ENCODE measurements around the gene C5orf46.

The C5orf46 gene

DNA sequence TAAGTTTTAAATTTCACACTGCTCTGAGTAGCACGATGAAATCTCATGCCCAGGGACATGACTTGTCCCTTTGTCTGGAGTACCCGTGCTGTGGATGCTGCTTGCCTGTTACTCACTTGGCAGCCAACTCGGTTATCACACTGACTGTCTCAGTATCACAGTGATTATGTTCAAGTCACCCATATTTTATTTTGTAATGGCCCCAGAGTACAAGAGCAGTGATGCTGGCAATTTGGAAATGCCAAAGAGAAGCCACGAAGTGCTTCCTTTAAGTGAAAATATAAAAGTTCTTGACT, 50.6 kb downstream of the C5orf46 start:
- TF ChIP-seq, protein P1, sequence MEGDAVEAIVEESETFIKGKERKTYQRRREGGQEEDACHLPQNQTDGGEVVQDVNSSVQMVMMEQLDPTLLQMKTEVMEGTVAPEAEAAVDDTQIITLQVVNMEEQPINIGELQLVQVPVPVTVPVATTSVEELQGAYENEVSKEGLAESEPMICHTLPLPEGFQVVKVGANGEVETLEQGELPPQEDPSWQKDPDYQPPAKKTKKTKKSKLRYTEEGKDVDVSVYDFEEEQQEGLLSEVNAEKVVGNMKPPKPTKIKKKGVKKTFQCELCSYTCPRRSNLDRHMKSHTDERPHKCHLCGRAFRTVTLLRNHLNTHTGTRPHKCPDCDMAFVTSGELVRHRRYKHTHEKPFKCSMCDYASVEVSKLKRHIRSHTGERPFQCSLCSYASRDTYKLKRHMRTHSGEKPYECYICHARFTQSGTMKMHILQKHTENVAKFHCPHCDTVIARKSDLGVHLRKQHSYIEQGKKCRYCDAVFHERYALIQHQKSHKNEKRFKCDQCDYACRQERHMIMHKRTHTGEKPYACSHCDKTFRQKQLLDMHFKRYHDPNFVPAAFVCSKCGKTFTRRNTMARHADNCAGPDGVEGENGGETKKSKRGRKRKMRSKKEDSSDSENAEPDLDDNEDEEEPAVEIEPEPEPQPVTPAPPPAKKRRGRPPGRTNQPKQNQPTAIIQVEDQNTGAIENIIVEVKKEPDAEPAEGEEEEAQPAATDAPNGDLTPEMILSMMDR (conservative IDR thresholded peaks at IDR 0.05; ENCODE audit: low read depth, low read length): no peak
- H3K4me3 ChIP-seq (ENCODE audit: low read length): no peak overlapping the region
- DNase-seq (ENCODE audit: low read depth): no peak

DNA sequence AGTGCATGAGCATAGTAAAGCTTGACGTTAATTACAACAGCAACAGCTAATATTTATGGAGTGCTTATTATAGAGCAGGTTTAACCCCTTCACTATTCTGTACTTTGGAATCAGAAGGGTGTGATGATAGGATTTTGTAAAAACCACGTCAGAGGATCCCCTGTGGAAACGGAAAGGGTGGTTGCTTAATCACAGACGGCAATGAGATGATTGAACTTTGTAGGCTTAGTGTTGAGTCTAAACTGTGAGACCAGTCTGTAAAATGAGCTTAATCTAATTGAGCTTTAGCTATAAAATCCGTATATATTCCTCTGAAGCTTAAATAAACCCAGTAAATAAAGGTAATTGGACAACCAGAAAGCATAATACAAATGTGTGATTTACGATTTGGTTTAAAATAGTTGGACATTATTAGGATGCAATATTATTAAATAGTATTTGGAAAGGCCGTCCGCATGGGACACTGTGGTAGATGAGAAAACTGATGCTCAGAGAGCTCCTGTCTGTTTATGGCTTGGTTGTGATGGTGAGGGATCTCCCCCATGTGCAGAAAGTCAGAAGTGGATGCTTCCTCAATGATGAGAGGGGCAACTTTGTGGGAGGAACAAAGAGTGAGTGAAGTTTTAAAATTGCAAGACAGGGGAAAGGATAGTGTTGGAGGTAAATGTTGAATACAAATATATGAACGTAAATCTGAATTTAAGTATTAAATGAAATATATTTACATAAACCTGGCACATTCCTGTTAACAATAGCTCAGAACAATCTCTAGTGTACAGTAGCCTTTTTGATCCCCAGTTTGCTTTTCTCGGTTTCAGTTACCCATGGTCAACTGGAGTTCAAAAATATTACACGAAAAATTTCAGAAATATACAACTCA, 51.2 kb downstream of the C5orf46 start:
- no peak overlapping the region for H3K4me3 ChIP-seq (ENCODE audit: low read length)
- TF ChIP-seq, protein P1 (conservative IDR thresholded peaks at IDR 0.05; ENCODE audit: low read depth, low read length): no peak
- no peak for DNase-seq (ENCODE audit: low read depth)

DNA sequence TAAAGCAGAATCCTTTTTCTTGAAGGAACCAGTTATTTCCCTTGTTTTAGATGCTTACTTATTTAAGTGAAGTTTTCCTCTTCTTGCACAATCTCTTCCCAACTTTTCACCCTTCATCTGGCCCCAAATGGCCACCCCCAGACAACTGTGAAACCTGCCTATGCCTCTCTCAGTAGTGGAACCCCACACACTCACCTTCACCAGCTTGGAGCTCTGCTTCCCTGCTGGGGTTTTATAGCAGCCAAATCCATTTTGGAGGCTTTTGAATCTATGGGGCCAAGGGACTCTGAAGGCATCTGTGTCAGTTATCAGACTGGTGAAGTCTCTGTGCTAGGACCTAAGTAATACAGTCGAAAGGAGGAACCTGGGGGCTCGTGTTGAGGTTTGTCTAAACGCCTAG, 52.0 kb downstream of the C5orf46 start:
- DNase-seq (ENCODE audit: low read depth): no peak
- TF ChIP-seq, protein P1 (conservative IDR thresholded peaks at IDR 0.05; ENCODE audit: low read depth, low read length): no peak
- no peak overlapping the region for H3K4me3 ChIP-seq (ENCODE audit: low read length)

DNA sequence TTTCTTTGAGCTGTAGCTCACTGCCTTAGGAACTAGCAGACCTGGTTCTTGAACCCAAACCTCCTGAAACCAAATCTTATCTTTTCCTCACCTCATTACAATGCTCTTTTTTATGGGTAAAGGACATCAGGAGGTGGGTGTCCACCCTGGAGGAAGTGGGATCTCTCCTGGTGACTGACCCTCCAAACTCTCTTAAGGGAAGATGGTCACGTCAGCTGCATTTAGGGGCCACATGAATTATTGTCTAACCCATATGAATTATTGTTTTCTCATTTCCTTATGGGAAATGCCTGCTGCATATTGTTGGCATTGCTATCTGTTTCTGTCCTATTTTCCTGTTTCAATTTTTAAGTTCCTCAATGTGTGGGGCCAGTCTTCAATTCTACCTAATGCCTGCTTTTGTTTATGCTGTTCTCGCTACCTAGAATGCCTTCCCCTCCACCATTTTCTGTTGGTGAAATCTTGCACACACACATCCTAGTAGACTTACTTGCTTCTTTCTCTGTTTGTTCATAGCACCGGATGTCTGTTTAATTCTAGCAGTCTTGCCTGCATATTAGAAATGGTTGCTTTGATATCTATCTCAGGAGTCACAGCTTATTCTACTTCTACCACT, 52.9 kb downstream of the C5orf46 start:
- TF ChIP-seq, protein P1 (conservative IDR thresholded peaks at IDR 0.05; ENCODE audit: low read depth, low read length): no peak
- no peak overlapping the region for H3K4me3 ChIP-seq (ENCODE audit: low read length)
- no peak for DNase-seq (ENCODE audit: low read depth)

DNA sequence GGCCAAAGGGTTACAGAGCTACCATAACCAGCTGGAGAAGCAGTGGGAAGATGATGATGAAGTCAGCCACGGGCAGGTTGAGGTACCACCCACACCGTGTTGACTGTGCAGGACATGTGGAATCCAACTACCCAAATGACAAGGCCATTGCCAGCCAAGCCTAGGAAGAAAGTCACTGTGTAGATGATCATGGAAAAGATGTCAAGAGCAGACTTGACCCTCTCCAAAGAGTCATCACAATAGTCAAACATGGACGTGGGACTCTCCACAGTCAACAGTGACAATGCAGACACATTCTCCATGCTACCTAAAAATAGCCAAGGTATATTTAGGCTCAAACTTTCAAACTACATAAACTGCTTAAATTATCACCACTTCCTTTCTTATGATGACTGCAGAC, 54.0 kb downstream of the C5orf46 start:
- DNase-seq (ENCODE audit: low read depth): no peak
- H3K4me3 ChIP-seq (ENCODE audit: low read length): no peak overlapping the region
- TF ChIP-seq, protein P1 (conservative IDR thresholded peaks at IDR 0.05; ENCODE audit: low read depth, low read length): no peak

DNA sequence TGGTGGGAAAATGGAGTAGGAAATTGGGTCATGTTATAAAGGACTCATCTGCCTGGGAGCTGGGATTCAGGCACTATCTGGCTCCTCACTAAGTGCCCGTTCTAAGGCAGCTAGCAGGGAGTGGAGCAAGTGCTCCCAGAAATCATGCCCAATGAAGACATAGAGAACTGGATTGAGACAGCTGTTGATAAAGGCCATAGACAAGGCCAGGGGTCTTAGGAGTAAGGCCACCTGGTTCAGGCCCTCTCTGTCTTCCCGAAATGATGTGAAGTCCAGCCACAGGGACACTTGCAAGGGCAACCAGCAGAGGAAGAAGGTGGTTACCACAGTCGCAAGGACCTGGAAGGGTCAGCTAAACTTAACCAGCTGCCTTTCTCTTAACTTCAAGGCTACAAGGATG, 54.8 kb downstream of the C5orf46 start:
- TF ChIP-seq, protein P1 (conservative IDR thresholded peaks at IDR 0.05; ENCODE audit: low read depth, low read length): no peak
- DNase-seq (ENCODE audit: low read depth): no peak
- no peak overlapping the region for H3K4me3 ChIP-seq (ENCODE audit: low read length)

DNA sequence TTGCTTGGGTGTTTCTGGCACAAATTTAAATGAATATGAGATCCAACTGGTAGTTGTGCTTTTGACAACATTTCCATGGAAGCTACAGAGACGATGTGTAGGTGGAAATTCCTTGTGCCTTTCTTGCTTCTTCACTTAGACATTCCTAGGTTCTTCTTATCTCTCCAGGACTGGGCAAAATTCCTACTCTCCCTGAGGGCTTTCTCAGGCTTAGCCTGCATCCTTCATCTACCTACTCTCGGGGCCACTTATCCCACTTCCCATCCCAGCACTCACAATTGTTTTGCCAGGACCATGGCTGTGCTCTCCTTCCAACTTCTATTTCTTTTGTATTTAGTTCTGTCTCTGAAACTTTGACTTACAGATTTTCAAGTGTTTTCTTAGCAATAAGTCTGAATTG, 57.1 kb downstream of the C5orf46 start:
- no peak for DNase-seq (ENCODE audit: low read depth)
- no peak overlapping the region for H3K4me3 ChIP-seq (ENCODE audit: low read length)
- TF ChIP-seq, protein P1 (conservative IDR thresholded peaks at IDR 0.05; ENCODE audit: low read depth, low read length): no peak

All from retinal pigment epithelial cell (primary cell).